Endothelial cell of umbilical vein (primary cell): ENCODE data around the gene INKA2.

Experiments
- CTCF ChIP-seq, 2 donors: IDR thresholded peaks; 1 replicate in 1 of 2; 2 replicates in 1 of 2; pipeline ENCODE4 v1.5.1; 2011; ENCODE audit warnings: low read length in 2 of 2, mild to moderate bottlenecking in 2 of 2, moderate library complexity in 2 of 2, control low read depth in 1 of 2, inconsistent platforms in 1 of 2, low read depth in 1 of 2; ENCODE audit not compliant: insufficient read depth in 1 of 2; ENCODE audit errors: extremely low read depth in 1 of 2
- EZH2 ChIP-seq: IDR thresholded peaks from 2 replicates; pipeline ENCODE4 v1.6.1; 2012; ENCODE audit warnings: borderline replicate concordance, low read depth, mild to moderate bottlenecking, moderate library complexity, low read length, inconsistent platforms; ENCODE audit not compliant: severe bottlenecking
- GATA2 ChIP-seq: IDR thresholded peaks from 2 replicates; pipeline ENCODE4 v1.7.0; 2011; ENCODE audit warnings: low read depth, mild to moderate bottlenecking, moderate library complexity, mixed read lengths, low read length; ENCODE audit not compliant: insufficient read length, insufficient read depth
- POLR2A ChIP-seq: IDR thresholded peaks from 2 replicates; pipeline ENCODE4 v1.6.1; 2012; ENCODE audit warnings: low read depth, mild to moderate bottlenecking, control low read depth, low read length

DNA sequence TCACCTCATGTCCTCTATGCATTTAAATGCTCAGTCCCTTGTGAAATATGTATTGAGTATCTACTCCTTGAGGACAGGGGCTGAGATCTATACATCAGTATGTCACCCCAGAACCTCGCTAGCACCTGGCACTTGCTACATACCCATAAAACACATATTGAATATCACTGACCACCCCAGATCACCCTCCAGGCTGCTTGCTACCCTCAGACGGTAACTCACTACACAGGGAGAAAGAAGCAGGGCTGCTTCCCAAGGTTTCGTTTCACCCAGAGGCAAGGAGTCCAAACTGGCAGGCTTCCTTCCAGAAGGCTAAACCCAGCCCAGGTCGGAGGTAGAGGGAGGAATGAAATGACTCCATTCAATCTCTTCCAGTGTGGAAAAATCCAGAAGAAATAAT, 8.5 kb downstream of the INKA2 start:
- TF ChIP-seq CTCF (IDR thresholded peaks at IDR 0.05; ENCODE audit: extremely low read depth in 1 of 2, insufficient read depth in 1 of 2, low read depth in 1 of 2, low read length in 2 of 2), result no peak
- TF ChIP-seq POLR2A, result no peak
- no peak for TF ChIP-seq GATA2
- no peak for TF ChIP-seq EZH2
